ENCODE measurements around the gene NRG2.

DNA sequence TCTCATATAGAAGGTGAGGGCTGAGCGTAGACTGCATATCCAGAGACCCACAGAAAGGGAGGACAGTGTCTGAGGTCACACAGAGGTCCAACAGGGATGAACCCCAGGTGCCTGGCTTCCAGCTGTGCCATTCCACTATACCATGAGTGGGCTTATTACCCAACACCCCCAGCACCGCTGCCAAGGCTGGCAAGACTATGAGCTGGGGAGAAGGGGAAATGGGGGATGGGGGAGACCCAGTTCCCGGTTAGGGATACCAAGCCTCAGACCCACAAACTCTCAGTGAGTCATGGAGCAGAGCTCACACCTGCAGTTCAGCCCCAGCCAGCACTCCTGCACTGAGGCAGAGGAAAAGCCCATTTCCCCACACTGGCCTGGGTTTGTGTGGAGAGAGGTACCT is 141.1 kb downstream of the NRG2 start:
- TF ChIP-seq, protein P1, sequence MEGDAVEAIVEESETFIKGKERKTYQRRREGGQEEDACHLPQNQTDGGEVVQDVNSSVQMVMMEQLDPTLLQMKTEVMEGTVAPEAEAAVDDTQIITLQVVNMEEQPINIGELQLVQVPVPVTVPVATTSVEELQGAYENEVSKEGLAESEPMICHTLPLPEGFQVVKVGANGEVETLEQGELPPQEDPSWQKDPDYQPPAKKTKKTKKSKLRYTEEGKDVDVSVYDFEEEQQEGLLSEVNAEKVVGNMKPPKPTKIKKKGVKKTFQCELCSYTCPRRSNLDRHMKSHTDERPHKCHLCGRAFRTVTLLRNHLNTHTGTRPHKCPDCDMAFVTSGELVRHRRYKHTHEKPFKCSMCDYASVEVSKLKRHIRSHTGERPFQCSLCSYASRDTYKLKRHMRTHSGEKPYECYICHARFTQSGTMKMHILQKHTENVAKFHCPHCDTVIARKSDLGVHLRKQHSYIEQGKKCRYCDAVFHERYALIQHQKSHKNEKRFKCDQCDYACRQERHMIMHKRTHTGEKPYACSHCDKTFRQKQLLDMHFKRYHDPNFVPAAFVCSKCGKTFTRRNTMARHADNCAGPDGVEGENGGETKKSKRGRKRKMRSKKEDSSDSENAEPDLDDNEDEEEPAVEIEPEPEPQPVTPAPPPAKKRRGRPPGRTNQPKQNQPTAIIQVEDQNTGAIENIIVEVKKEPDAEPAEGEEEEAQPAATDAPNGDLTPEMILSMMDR (IDR thresholded peaks at IDR 0.05) = no peak
- TF ChIP-seq POLR2A (IDR thresholded peaks at IDR 0.05) = no peak

Data from breast epithelium (tissue), 3 donors.